HG02938 (cell line): ENCODE data around the gene CD300LG.
"Not testable (repeated sequence)": the region's sequence is repeated elsewhere in the genome, so short reads cannot be mapped to it uniquely, and the experiment has no call there.

Experiments
- ATAC-seq: cut with Tn5 transposase; IDR thresholded peaks from one replicate; pipeline ENCODE4 v1.9.1; 2021; ENCODE audit warnings: mild to moderate bottlenecking, moderate library complexity; ENCODE audit not compliant: unreplicated experiment

Gene CD300LG

GRCh38 chr17:43846963-43847371 lies at the start of gene CD300LG:
CD300LG (plus strand) TSS chr17:43847176; CDS start chr17:43847217, 41 bp downstream.
- ATAC-seq: no peak

DNA sequence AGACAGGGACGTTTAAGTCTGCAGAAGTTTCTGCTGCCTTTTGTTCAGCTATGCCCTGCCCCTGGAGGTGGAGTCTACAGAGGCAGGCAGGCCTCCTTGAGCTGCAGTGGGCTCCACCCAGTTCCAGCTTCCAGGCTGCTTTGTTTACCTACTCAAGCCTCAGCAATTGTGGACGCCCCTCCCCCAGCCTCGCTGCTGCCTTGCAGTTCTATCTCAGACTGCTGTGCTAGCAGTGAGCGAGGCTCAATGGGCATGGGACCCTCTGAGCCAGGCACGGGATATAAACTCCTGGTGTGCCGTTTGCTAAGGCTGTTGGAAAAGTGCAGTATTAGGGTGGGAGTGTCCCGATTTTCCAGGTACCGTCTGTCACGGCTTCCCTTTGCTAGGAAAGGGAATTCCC lies 49.0 kb upstream of the CD300LG start:
- ATAC-seq: not testable (repeated sequence)

DNA sequence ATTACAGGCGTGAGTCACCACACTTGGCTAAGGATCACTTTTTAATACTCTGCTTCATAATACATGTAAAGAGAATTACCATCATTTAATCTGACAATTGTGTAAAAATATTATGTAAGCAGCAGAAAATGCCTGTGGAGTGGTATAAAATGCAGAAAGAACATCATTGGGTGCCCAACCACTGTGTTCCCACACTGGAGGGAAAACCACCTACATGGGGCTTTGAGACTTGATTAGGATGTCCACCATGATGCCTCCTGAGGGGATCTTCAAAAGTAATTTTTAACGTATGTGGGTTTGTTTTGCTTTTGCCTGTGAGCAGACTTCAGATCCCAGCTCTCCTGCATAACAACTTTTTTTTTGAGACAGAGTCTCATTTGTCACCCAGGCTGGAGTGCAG lies 47.9 kb upstream of the CD300LG start:
- ATAC-seq: no peak

DNA sequence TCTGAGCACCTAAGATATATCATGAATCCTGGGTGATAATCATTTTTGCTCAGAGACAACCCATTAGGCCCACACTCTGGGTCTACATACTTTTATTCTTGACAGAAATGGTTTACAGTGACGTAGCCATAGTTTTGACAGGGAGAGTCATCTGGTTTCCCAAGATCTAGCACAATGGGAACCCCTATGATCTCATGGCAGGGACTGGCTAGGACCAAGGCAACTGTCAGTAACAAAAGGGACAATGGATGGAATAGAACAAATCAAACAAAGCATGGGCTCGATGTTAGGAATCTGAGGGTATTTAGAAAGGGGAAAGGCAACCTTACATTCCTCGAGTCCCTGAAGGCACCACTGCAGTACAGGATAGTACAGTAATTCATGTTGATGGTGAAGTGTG lies 46.2 kb upstream of the CD300LG start:
- no peak for ATAC-seq

GRCh38 chr17:43801844-43802243 lies 45.1 kb upstream of the CD300LG start:
- ATAC-seq: no peak

DNA sequence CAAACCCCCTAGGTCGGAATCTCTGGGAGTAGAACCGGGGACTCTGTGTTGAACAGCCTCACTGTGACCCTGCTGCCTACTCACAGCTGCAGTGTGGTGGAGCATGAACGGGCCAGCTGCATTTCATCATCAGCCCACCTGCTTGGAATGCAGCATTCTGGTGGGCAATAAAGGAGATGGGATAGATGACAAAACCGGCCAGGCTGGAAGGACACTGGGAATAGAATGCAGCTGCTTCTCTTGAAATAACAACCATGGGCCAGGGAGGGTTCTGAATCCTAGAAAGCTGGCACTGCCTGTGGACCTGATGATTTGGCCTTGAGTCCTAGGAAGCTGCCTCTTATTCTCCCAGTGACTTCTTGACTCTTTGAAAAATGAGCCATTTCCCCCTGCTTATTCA lies 43.2 kb upstream of the CD300LG start:
- ATAC-seq: no peak

DNA sequence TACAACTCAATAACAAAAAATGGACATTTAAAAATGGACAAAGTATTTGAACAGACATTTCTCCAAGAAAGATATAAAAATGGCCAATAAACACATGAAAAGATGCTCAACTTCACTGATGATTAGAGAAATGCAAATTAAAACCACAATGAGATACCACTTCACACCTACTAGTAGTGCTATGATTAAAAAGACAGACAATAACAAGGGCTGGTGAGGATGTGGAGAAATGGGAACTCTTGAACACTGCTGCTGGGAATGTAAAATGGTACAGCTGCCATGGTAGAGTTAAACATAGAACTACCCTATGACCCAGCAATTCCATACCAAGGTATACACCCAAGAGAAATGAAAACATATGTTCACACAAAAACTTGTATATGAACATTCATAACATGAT lies 41.9 kb upstream of the CD300LG start:
- ATAC-seq: no peak

DNA sequence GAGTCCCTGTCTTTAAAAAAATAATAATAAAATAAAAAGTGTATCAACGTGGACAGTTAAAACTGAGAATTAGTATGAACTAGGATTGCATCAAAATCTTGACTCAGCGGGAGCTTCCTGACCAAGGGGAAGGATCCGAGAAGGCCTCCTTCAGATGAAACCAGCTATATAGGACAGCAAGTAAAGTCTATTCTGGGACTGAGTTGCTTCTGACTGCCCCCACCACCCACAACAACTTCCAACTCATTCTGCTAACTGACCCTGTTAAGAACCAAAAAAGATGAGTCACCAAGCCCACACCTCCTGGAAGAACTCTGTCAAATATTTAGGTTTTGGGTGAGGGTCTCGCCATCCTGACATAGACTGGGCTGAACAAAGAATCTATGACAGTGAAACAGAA lies 38.9 kb upstream of the CD300LG start:
- no peak for ATAC-seq

GRCh38 chr17:43809121-43809520 lies 37.9 kb upstream of the CD300LG start:
- ATAC-seq: no peak

DNA sequence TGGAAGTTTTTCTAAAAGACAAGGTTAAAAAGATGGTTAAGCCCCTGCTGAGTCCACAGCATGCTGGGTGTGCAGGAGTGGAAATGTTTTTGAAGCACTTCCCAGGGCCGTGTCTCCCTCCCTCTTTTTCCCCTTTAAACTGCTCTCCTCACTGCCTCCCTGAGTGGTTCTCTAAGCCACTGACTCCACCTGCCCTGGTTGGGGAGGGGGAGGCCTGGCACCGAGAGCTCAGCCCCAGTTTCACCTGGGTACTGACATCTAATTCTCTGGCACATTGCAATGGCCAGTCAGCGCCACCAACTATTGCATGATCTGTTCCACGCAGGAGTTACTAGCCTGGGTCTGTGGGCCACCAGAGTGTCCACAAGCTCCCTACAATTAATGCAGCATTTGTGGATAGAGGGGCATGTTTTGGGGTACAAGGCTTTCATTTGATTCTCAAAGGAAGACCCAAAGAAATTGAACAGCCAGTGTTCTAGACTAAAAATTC lies 36.7 kb upstream of the CD300LG start:
- no peak for ATAC-seq

DNA sequence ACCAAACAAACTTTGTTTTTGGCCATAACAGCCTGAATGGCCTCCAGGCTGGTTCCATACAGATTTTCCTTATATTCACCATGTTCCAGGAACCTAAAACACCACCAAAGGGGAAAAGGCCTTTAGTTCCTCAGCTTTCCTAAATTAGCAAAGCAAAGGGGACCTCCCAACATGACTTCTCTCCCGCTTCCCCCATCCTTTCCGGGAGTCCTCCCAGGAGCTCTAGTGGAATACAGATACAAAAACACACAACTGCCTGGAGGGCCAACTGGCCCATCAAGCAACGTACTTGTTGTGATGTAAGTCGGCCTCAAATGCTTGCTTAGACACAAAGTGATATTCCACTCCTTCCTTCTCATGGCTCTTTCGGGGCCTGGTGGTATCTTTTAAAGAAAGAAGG lies 36.2 kb upstream of the CD300LG start:
- ATAC-seq: no peak

- ATAC-seq: no peak
These were observed 34.3 kb upstream of the CD300LG start for GRCh38 chr17:43812396-43813265.

GRCh38 chr17:43813386-43813785 lies 33.6 kb upstream of the CD300LG start:
- no peak for ATAC-seq

GRCh38 chr17:43814026-43814425 lies 33.0 kb upstream of the CD300LG start:
- no peak for ATAC-seq

- ATAC-seq: no peak
These were observed 32.3 kb upstream of the CD300LG start for GRCh38 chr17:43814714-43815113.

DNA sequence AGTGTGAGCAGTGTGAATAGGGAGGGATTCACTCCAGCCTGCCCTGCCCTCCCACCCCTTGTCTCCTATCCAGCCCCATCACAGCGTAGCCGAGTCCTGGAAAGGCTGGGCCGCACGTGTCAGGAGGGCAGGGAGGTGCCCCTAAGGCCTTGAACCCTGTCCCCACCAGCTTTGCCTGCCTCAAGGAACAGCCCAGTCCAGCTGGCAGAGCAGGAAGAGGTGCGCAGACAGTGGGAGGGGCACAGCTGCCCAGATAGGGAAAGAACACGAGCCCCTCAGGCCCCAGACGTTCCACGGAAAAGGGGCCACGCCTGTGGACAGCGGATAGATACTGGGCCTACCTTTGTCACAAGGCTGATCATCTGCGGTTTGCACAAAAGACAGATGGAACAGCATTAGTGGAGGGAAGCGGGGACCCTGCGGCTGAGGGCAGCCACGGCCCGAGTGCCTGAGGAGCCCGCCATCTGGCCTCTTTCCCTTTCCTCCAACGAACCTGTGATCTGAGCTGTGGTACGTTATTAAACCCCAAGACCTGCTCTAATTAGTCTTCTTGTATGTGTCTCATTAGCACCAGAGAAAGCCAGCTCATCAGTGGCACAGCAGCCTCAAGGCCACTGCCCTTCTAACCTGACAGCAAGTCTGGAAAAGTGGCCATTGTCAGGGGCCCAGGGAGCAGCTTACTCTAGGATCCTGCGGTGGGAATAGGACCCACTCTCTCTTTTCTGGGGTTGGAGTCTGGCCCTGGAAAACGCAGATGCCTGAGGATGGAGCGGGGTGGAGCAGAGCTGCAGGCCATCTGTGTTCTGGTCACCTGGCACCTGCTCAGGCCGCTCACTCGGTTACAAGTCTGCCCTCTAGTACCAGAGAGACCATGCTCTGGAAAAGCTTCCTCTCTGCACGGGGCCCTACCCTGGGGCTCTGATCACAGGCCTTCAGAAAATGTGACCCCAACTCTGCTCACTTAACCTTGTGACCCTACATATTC lies 30.3 kb upstream of the CD300LG start:
- ATAC-seq: no peak

DNA sequence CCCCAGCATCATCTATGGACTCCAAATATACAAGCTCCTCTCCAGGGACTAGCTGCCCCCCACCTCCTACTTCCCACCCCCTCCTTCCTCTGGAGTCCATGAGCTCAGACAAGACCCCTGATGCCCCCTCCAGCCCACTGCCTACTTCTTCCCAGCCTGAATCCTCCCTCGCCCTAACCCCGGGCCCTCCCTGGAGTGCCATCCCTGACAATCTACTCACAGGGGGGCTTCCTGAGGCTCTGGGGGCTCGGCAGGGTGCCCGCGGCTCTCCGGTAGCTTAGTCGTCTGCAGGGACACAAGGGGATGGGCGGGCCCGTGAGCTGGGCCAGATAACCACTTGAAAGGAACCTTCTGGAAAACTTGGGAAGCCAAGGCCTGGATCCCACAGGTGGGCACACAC lies 29.1 kb upstream of the CD300LG start:
- no peak for ATAC-seq

DNA sequence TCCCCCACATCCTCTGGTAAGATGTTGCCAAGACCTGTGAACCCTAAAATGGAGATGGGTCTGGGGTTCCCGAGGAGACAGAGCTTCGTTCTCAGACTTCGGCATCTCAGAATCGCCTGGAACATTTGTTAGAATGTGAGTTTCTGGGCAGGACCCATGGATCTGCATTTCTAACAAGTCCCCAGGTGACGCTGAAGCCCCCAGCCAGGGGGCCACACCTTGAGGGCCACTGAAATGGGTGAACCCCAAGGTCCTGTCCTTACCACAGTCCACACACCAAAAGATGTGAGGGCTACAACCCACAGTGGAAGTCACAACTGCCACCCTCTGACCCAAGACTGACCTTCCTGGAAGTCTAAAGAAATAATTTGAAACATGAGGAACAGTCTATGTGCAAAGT lies 28.0 kb upstream of the CD300LG start:
- ATAC-seq: no peak

- ATAC-seq: no peak
These were observed 26.2 kb upstream of the CD300LG start for GRCh38 chr17:43820759-43821158.

DNA sequence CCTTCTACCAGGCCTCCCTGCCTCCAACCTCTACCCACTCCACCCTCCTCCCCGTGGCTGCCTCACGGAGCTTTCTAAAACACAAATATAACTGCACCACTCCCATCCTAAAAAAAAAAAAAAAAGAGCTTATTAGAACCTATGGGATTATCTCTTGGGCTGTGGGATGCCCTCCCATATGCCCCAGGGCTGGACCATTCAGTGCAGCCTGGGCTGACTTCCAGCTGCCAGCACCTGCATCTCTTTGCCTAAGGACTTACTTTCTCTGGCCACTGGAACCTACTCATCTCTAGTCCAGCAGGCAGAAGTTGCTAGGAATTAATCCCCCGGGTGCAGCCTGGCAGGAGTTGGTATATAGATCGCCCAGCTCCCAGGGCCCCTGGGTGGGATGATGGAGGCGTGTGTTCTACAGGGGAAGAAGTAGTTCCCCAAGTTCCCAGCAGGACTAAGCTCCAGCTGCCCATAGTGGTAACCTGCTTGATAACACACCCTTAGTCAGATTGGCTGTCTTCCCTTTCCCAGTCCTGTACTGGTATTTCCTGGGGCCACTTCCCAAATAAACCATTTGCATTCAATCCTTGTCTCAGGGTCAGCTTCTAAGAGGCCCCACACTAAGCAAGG lies 24.3 kb upstream of the CD300LG start:
- ATAC-seq: no peak
